Vagina (tissue), 2 donors: ENCODE results near the gene SLC35A5. TPM values are rescaled to one million over a fixed set of nuclear protein-coding genes. Genes with fewer than 3 reads are reported as not detected.

Experiments
- DNase-seq, 2 donors: peaks; one replicate each; pipeline ENCODE4 v3.0.0-alpha.2; 2017; ENCODE audit errors: extremely low spot score in 2 of 2
- H3K27ac ChIP-seq: fragments of 200-600 bp; sonication (generic); one replicate; pipeline ENCODE4 v1.5.1; 2019
- H3K27me3 ChIP-seq: fragments of 200-600 bp; sonication (generic); one replicate; pipeline ENCODE4 v1.5.1; 2019
- H3K36me3 ChIP-seq, 2 donors: fragments of 200-600 bp; sonication (generic); one replicate each; pipeline ENCODE4 v1.5.1; 2017 to 2019
- H3K4me1 ChIP-seq: fragments of 200-600 bp; sonication (generic); one replicate; pipeline ENCODE4 v1.5.1; 2019
- H3K4me3 ChIP-seq, 2 donors: fragments of 200-600 bp; sonication (generic); 1 replicate in 1 of 2; 2 replicates in 1 of 2; pipeline ENCODE4 v1.5.1; 2016 to 2019
- H3K9me3 ChIP-seq: fragments of 200-600 bp; sonication (generic); one replicate; pipeline ENCODE4 v1.5.1; 2019
- CTCF ChIP-seq, 3 experiments: fragments of 450-650 bp in 2 of 3; fragments of 200-600 bp in 1 of 3; sonication (generic) in 1 of 3; IDR thresholded peaks; one replicate each; pipeline ENCODE4 v1.5.1; 2017 to 2019; ENCODE audit warnings: antibody characterized with exemption in 3 of 3, mild to moderate bottlenecking in 2 of 3, moderate library complexity in 2 of 3
- POLR2A ChIP-seq, 2 donors: fragments of 450-650 bp; IDR thresholded peaks; one replicate each; pipeline ENCODE4 v1.6.1; 2017; ENCODE audit warnings: antibody characterized with exemption in 2 of 2, mild to moderate bottlenecking in 2 of 2, moderate library complexity in 2 of 2
- POLR2AphosphoS5 ChIP-seq, 2 donors: sonication (generic); formaldehyde crosslinking; IDR thresholded peaks; one replicate each; pipeline ENCODE4 v1.9.0; 2017; ENCODE audit warnings: antibody characterized with exemption in 2 of 2, mild to moderate bottlenecking in 2 of 2, low read depth in 1 of 2; ENCODE audit not compliant: insufficient read depth in 1 of 2
- intact Hi-C: fragments of 100-400 bp; cut with DNase I; formaldehyde crosslinking; loops from one replicate; pipeline ENCODE4 v1.15.1; 2023
- total RNA-seq: library from RNA; depleted of rRNA; stranded (reverse); fragments of >200 nt; gene quantifications from one replicate; pipeline ENCODE4 v1.2.3, GENCODE V29; 2016

SLC35A5 gene
- total RNA-seq, 1 donor from 2014 or later = 12.8 TPM

- Histone ChIP-seq H3K4me1 (no peaks in the 10 kb centered on the region), H3K27ac (no peak overlapping the region), H3K36me3 (peaks cover 0 to 32% of the 10 kb centered on the region in 2 donors), H3K9me3 (no peaks in the 10 kb centered on the region), H3K4me3 (no peak overlapping the region), H3K27me3 (no peaks in the 10 kb centered on the region)
- DNase-seq = no peak
- TF ChIP-seq POLR2AphosphoS5 (IDR thresholded peaks at IDR 0.05; ENCODE audit: insufficient read depth in 1 of 2, low read depth in 1 of 2) (no peak), POLR2A (IDR thresholded peaks at IDR 0.05) (no peak), CTCF (IDR thresholded peaks at IDR 0.05) (no peak)
- intact Hi-C loops = no loop called here
Measured at GRCh38 chr3:112617285-112617684, 55.4 kb downstream of the SLC35A5 start.

- Histone ChIP-seq H3K36me3 (peaks cover 0 to 32% of the 10 kb centered on the region in 2 donors), H3K27me3 (no peaks in the 10 kb centered on the region), H3K4me3 (no peak overlapping the region), H3K9me3 (no peaks in the 10 kb centered on the region), H3K27ac (no peak overlapping the region), H3K4me1 (peaks cover 6% of the 10 kb centered on the region)
- no peak for DNase-seq
- no peak for TF ChIP-seq CTCF (IDR thresholded peaks at IDR 0.05)
- intact Hi-C loops = no loop called here
Measured at GRCh38 chr3:112619295-112619694, 57.5 kb downstream of the SLC35A5 start.

GRCh38 chr3:112623213-112623612 lies 61.4 kb downstream of the SLC35A5 start:
- intact Hi-C loops = no loop called here
- Histone ChIP-seq H3K36me3 (peaks cover 0 to 7% of the 10 kb centered on the region in 2 donors), H3K27me3 (no peaks in the 10 kb centered on the region), H3K27ac (peak overlapping the region; percentile 9), H3K4me3 (no peak overlapping the region), H3K4me1 (peaks cover 22% of the 10 kb centered on the region), H3K9me3 (no peaks in the 10 kb centered on the region)
- TF ChIP-seq POLR2AphosphoS5 (IDR thresholded peaks at IDR 0.05; ENCODE audit: insufficient read depth in 1 of 2, low read depth in 1 of 2) = no peak
- DNase-seq = no peak

GRCh38 chr3:112623717-112624116 lies 61.9 kb downstream of the SLC35A5 start:
- Histone ChIP-seq H3K27ac (peak overlapping the region; percentile 9), H3K9me3 (no peaks in the 10 kb centered on the region), H3K4me3 (no peak overlapping the region), H3K4me1 (peaks cover 27% of the 10 kb centered on the region), H3K27me3 (no peaks in the 10 kb centered on the region), H3K36me3 (peaks cover 0 to 2% of the 10 kb centered on the region in 2 donors)
- no peak for TF ChIP-seq POLR2A (IDR thresholded peaks at IDR 0.05)
- TF ChIP-seq CTCF (IDR thresholded peaks at IDR 0.05) = no peak
- no peak for TF ChIP-seq POLR2AphosphoS5 (IDR thresholded peaks at IDR 0.05; ENCODE audit: insufficient read depth in 1 of 2, low read depth in 1 of 2)
- intact Hi-C loops = no loop called here
- DNase-seq = no peak

- intact Hi-C loops = no loop called here
- Histone ChIP-seq H3K9me3 (no peaks in the 10 kb centered on the region), H3K36me3 (no peaks in the 10 kb centered on the region), H3K27ac (peak overlapping the region; percentile 66), H3K4me1 (peaks cover 61% of the 10 kb centered on the region), H3K27me3 (no peaks in the 10 kb centered on the region), H3K4me3 (no peak overlapping the region)
- DNase-seq = no peak
- TF ChIP-seq CTCF (IDR thresholded peaks at IDR 0.05) (no peak), POLR2AphosphoS5 (IDR thresholded peaks at IDR 0.05; ENCODE audit: insufficient read depth in 1 of 2, low read depth in 1 of 2) (no peak), POLR2A (IDR thresholded peaks at IDR 0.05) (no peak)
Measured at GRCh38 chr3:112627419-112627818, 65.6 kb downstream of the SLC35A5 start.
